Endometrial microvascular endothelial cells (primary cell): ENCODE results near the gene GRID2. TPM values are rescaled to one million over a fixed set of nuclear protein-coding genes. Genes with fewer than 3 reads are reported as not detected.

Source experiments
- in situ Hi-C: cut with HindIII; loops from 2 replicates; pipeline ENCODE4 v1.10.0; 2017; ENCODE audit warnings: low sequenced_read_pairs, low pct_unique_long_range_greater_than_20kb; ENCODE audit errors: inconsistent ontology term
- total RNA-seq: library from RNA; depleted of rRNA; stranded (reverse); fragments of >200 nt; gene quantifications from one replicate; pipeline ENCODE4 v1.2.3, GENCODE V29; 2015; ENCODE audit errors: inconsistent ontology term

The GRID2 gene
- total RNA-seq, 1 donor from 2014 or later, result not detected

GRCh38 chr4:92814677-92815076 lies 510.9 kb downstream of the GRID2 start:
- in situ Hi-C loops, result no loop called here

- in situ Hi-C loops, result no loop called here
Observed at GRCh38 chr4:92825256-92825655, 521.5 kb downstream of the GRID2 start.

GRCh38 chr4:92825791-92826190 lies 522.0 kb downstream of the GRID2 start:
- in situ Hi-C loops, result no loop called here

- in situ Hi-C loops, result no loop called here
Observed at GRCh38 chr4:92830771-92831170, 527.0 kb downstream of the GRID2 start.

GRCh38 chr4:92840880-92841279 lies 537.1 kb downstream of the GRID2 start:
- in situ Hi-C loops, result no loop called here

GRCh38 chr4:92843784-92844183 lies 540.0 kb downstream of the GRID2 start:
- in situ Hi-C loops, result no loop called here

- in situ Hi-C loops, result no loop called here
Observed at GRCh38 chr4:92847026-92847425, 543.3 kb downstream of the GRID2 start.

GRCh38 chr4:92862509-92862908 lies 558.7 kb downstream of the GRID2 start:
- in situ Hi-C loops, result no loop called here

- in situ Hi-C loops, result no loop called here
Observed at GRCh38 chr4:92864096-92864495, 560.3 kb downstream of the GRID2 start.

- in situ Hi-C loops, result no loop called here
Observed at GRCh38 chr4:92872604-92873003, 568.8 kb downstream of the GRID2 start.

- in situ Hi-C loops, result no loop called here
Observed at GRCh38 chr4:92885632-92886031, 581.9 kb downstream of the GRID2 start.

- in situ Hi-C loops, result no loop called here
Observed at GRCh38 chr4:92952426-92952825, 648.7 kb downstream of the GRID2 start.

GRCh38 chr4:92952897-92953296 lies 649.1 kb downstream of the GRID2 start:
- in situ Hi-C loops, result no loop called here

GRCh38 chr4:92953462-92953861 lies 649.7 kb downstream of the GRID2 start:
- in situ Hi-C loops, result no loop called here

GRCh38 chr4:92961881-92962280 lies 658.1 kb downstream of the GRID2 start:
- in situ Hi-C loops, result no loop called here

- in situ Hi-C loops, result no loop called here
Observed at GRCh38 chr4:92962831-92963230, 659.1 kb downstream of the GRID2 start.

- in situ Hi-C loops, result no loop called here
Observed at GRCh38 chr4:92968556-92968955, 664.8 kb downstream of the GRID2 start.

GRCh38 chr4:92968996-92969395 lies 665.2 kb downstream of the GRID2 start:
- in situ Hi-C loops, result no loop called here

- in situ Hi-C loops, result no loop called here
Observed at GRCh38 chr4:92969650-92970379, 666.0 kb downstream of the GRID2 start.

GRCh38 chr4:92970996-92971395 lies 667.2 kb downstream of the GRID2 start:
- in situ Hi-C loops, result no loop called here

GRCh38 chr4:92988301-92988700 lies 684.5 kb downstream of the GRID2 start:
- in situ Hi-C loops, result no loop called here
